Heart left ventricle (tissue), 16 donors: ENCODE data around the gene PTPRO. TPM values are rescaled to one million over a fixed set of nuclear protein-coding genes. Genes with fewer than 3 reads are reported as not detected.

Source experiments
- ATAC-seq, 4 donors: fragments of 200-7000 bp; cut with Tn5 transposase; one replicate each; pipeline ENCODE4 v1.9.1; 2020 to 2022; ENCODE audit warnings: moderate library complexity in 4 of 4, mild to moderate bottlenecking in 3 of 4, moderate number of reproducible peaks in 1 of 4
- DNase-seq, 5 donors: peaks; one replicate each; pipeline ENCODE4 v3.0.0-alpha.2; 2020
- H3K27ac ChIP-seq, 12 donors: fragments of 200-600 bp; sonication (generic) in 4 of 12; one replicate each; pipeline versions ENCODE4 v1.5.0 to v1.8.0; 2016 to 2022; ENCODE audit warnings: mild to moderate bottlenecking in 2 of 12
- H3K27me3 ChIP-seq, 9 donors: fragments of 200-600 bp; sonication (generic) in 2 of 9; one replicate each; pipeline versions ENCODE4 v1.5.1 to v1.8.0; 2016 to 2022; ENCODE audit warnings: mild to moderate bottlenecking in 3 of 9
- H3K36me3 ChIP-seq, 9 donors: fragments of 200-600 bp; sonication (generic) in 2 of 9; one replicate each; pipeline versions ENCODE4 v1.5.0 to v1.8.0; 2018 to 2022; ENCODE audit warnings: mild to moderate bottlenecking in 2 of 9
- H3K4me1 ChIP-seq, 12 donors: fragments of 200-600 bp; sonication (generic) in 4 of 12; one replicate each; pipeline versions ENCODE4 v1.5.0 to v1.8.0; 2016 to 2022; ENCODE audit warnings: mild to moderate bottlenecking in 3 of 12
- H3K4me3 ChIP-seq, 12 donors: fragments of 200-600 bp; sonication (generic) in 4 of 12; one replicate each; pipeline versions ENCODE4 v1.5.0 to v1.8.0; 2017 to 2022; ENCODE audit warnings: mild to moderate bottlenecking in 9 of 12, moderate library complexity in 4 of 12
- H3K9me3 ChIP-seq, 12 donors: fragments of 200-600 bp; sonication (generic) in 4 of 12; one replicate each; pipeline versions ENCODE4 v1.5.0 to v1.8.0; 2016 to 2022; ENCODE audit warnings: mild to moderate bottlenecking in 1 of 12
- CTCF ChIP-seq, 12 donors: fragments of 200-600 bp; sonication (generic) in 4 of 12; IDR thresholded peaks; one replicate each; pipeline versions ENCODE4 v1.5.0 to v1.8.0; 2018 to 2022; ENCODE audit warnings: antibody characterized with exemption in 12 of 12, mild to moderate bottlenecking in 5 of 12
- POLR2A ChIP-seq, 2 donors: fragments of 450-650 bp; IDR thresholded peaks; one replicate each; pipeline ENCODE4 v1.6.1; 2017; ENCODE audit warnings: antibody characterized with exemption in 2 of 2, mild to moderate bottlenecking in 2 of 2, moderate library complexity in 2 of 2
- WGBS, 4 donors: extraction: QIAGEN DNeasy Blood & Tissue Kit in 2 of 4; methylation state at CpG; one replicate each; pipeline versions ENCODE4 v1.1.5 to v1.1.7; 2013 to 2018; 5-methylcytosine and 5-hydroxymethylcytosine counted together
- intact Hi-C, 10 donors: fragments of 100-400 bp; cut with DNase I; formaldehyde crosslinking; loops; one replicate each; pipeline versions ENCODE4 v1.11.1 to v1.14.2; 2022
- polyA plus RNA-seq, 2 donors: library from polyadenylated mRNA; stranded (reverse); fragments of 200-250 nt; gene quantifications; one replicate each; pipeline ENCODE4 v1.2.3, GENCODE V29; 2013
- total RNA-seq, 9 donors: library from RNA; depleted of rRNA in 2 of 9; stranded (reverse); fragments of >200 nt in 2 of 9; fragmentation: NEBNext Ultra II Directional in 3 of 9; extraction: Animal tissue kit (Norgen Biotek cat#: 25700) in 3 of 9; gene quantifications; one replicate each; pipeline versions ENCODE4 v1.1.0 to v1.2.4, GENCODE V29; 2016 to 2023
- donor health status: ischemic (EF 13 %, LVEDD 7.1; RV severe dilation, severe dysfunction).
- donor health status: healthy with polysubstance abuse.
- donor health status: DM: no; HTN: yes; CAD: no.
- donor health status: DM: no; HTN: no; CAD: no.
- donor health status: ischemic (EF 25% LVEDD 6.9; RV normal size, moderate dysfunction).
- donor health status: ischemic (EF 25% LVEDD 5.7; RV mildly dilated, moderate dysfunction).
- donor health status: healthy.
- donor health status: DM: yes; HTN: yes; CAD: no.
- donor health status: ischemic (EF 35%, LVEDD 5.7; RV mildly dilated, moderate dysfunction).
- donor health status: nonischemic (EF 11% LVEDD 7.7; RV severe dilation, severe dysfunction).
- donor health status: DM: yes; HTN: yes; CAD: no.
- donor health status: PGD.
- donor health status: ischemic (EF 29% LVEDD 5.4; RV normal size, mild dysfunction).
- donor health status: nonischemic (EF 23%, LVEDD 6.1; RV moderate dilation, normal function).

The PTPRO gene
- total and polyA plus RNA-seq, 11 donors, result 0.20 to 9.3 (median 0.57) TPM

DNA sequence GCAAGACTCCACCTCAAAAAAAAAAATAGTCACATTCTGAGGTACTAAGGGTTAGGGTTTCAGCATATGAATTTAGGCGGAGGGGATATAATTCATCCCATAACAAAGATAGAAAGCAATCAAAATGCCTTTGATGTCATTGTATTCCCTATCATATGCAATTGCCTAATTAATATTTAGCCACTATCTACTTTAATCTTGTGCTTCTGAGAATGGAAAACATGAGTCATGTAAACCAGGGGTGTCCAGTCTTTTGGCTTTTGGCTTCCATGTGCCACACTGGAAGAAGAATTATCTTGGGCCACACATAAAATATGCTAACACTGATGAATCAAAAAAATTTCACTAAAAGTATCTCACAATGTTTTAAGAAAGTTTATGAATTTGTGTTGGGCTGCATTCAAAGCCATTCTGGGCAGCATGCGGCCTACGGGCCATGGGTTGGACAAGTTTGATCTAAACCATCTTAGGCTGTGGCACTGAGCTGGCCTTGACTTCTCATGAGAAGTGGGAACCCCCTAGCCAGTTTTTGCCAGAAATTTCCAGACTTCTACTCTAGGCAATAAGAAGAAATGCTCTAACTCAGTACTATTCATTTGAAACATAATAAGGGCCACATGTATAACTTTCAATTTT lies 219.8 kb downstream of the PTPRO start:
- Histone ChIP-seq H3K27ac (no peak overlapping the region), H3K4me1 (peaks cover 0 to 24% (median 0%) of the 10 kb centered on the region in 12 donors), H3K4me3 (no peak overlapping the region), H3K9me3 (no peaks in the 10 kb centered on the region), H3K27me3 (no peaks in the 10 kb centered on the region), H3K36me3 (no peaks in the 10 kb centered on the region)
- DNase-seq (no peak), ATAC-seq (no peak)
- TF ChIP-seq CTCF (IDR thresholded peaks at IDR 0.05) (no peak), POLR2A (IDR thresholded peaks at IDR 0.05) (no peak)
- intact Hi-C loops, result no loop called here
- WGBS, 4 donors, result 89 to 98% (median 93%) methylated on average over 3 of the region's 3 CpGs

DNA sequence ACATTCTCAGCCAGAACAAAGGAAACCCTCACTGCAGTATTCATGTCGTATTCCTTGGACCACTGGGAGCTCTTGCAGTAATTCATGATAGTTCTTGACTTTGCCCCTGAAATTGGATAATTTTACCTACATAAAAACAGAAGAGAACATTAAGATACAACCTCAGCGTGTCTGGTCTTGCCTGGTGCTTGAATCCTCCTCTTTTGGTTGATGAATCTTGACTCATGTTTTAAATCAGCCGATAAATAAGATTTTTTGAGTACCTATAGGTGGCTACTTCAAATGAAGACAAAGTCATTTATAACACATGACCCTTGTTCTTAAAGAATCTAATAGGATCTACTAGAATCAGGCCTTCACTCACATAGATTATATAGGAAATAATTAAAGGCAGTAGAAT lies 221.0 kb downstream of the PTPRO start:
- 69 to 86% (median 73%) methylated on average over 3 of the region's 3 CpGs for WGBS, 4 donors
- no peak for TF ChIP-seq POLR2A (IDR thresholded peaks at IDR 0.05)
- no peak for TF ChIP-seq CTCF (IDR thresholded peaks at IDR 0.05)
- Histone ChIP-seq H3K27ac (no peak overlapping the region), H3K9me3 (no peaks in the 10 kb centered on the region), H3K27me3 (no peaks in the 10 kb centered on the region), H3K4me3 (no peak overlapping the region), H3K36me3 (no peaks in the 10 kb centered on the region), H3K4me1 (peaks cover 0 to 29% (median 0%) of the 10 kb centered on the region in 12 donors)
- intact Hi-C loops, result no loop called here
- DNase-seq, result no peak
- no peak for ATAC-seq

- no peak for TF ChIP-seq POLR2A (IDR thresholded peaks at IDR 0.05)
- no peak for TF ChIP-seq CTCF (IDR thresholded peaks at IDR 0.05)
- Histone ChIP-seq H3K27me3 (no peaks in the 10 kb centered on the region), H3K9me3 (no peaks in the 10 kb centered on the region), H3K27ac (peak overlapping the region in 1 of 12 donors; percentile 94), H3K4me3 (no peak overlapping the region), H3K36me3 (no peaks in the 10 kb centered on the region), H3K4me1 (peaks cover 0 to 29% (median 0%) of the 10 kb centered on the region in 12 donors)
- ATAC-seq (no peak), DNase-seq (no peak)
- intact Hi-C loops, result no loop called here
Observed at GRCh38 chr12:15544589-15544988, 222.3 kb downstream of the PTPRO start.

- Histone ChIP-seq H3K4me3 (no peak overlapping the region), H3K4me1 (peaks cover 0 to 29% (median 0%) of the 10 kb centered on the region in 12 donors), H3K36me3 (no peaks in the 10 kb centered on the region), H3K27ac (peak overlapping the region in 1 of 12 donors; percentile 94), H3K9me3 (no peaks in the 10 kb centered on the region), H3K27me3 (no peaks in the 10 kb centered on the region)
- ATAC-seq (no peak), DNase-seq (no peak)
- no peak for TF ChIP-seq POLR2A (IDR thresholded peaks at IDR 0.05)
- TF ChIP-seq CTCF (IDR thresholded peaks at IDR 0.05), result no peak
- intact Hi-C loops, result no loop called here
- 66 to 79% (median 77%) methylated on average over 1 of the region's 1 CpG for WGBS, 4 donors
Observed at GRCh38 chr12:15545334-15545733, 223.0 kb downstream of the PTPRO start.
